ENCODE measurements around the gene C7orf33.

GRCh38 chr7:148609045-148609725, 18.6 kb downstream of the C7orf33 start:
- TF ChIP-seq TAF1 (IDR thresholded peaks at IDR 0.05; ENCODE audit: borderline replicate concordance, insufficient read depth, low read length) (no peak), SIN3A (IDR thresholded peaks at IDR 0.05; ENCODE audit: borderline replicate concordance, insufficient read depth, low read length) (no peak)
- TF ChIP-seq, protein P1, sequence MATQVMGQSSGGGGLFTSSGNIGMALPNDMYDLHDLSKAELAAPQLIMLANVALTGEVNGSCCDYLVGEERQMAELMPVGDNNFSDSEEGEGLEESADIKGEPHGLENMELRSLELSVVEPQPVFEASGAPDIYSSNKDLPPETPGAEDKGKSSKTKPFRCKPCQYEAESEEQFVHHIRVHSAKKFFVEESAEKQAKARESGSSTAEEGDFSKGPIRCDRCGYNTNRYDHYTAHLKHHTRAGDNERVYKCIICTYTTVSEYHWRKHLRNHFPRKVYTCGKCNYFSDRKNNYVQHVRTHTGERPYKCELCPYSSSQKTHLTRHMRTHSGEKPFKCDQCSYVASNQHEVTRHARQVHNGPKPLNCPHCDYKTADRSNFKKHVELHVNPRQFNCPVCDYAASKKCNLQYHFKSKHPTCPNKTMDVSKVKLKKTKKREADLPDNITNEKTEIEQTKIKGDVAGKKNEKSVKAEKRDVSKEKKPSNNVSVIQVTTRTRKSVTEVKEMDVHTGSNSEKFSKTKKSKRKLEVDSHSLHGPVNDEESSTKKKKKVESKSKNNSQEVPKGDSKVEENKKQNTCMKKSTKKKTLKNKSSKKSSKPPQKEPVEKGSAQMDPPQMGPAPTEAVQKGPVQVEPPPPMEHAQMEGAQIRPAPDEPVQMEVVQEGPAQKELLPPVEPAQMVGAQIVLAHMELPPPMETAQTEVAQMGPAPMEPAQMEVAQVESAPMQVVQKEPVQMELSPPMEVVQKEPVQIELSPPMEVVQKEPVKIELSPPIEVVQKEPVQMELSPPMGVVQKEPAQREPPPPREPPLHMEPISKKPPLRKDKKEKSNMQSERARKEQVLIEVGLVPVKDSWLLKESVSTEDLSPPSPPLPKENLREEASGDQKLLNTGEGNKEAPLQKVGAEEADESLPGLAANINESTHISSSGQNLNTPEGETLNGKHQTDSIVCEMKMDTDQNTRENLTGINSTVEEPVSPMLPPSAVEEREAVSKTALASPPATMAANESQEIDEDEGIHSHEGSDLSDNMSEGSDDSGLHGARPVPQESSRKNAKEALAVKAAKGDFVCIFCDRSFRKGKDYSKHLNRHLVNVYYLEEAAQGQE (IDR thresholded peaks at IDR 0.05; ENCODE audit: insufficient read depth in 1 of 2, low read depth in 2 of 2, low read length in 2 of 2): no peak
